Fibroblast of skin of left biceps (primary cell): ENCODE measurements around the gene SLC22A15.

Experiments
- DNase-seq, 2 experiments: peaks; one replicate each; pipeline ENCODE4 v3.0.0-alpha.2; 2013; ENCODE audit warnings: low read depth in 2 of 2

SLC22A15 gene

GRCh38 chr1:116099379-116099778 is 123.1 kb downstream of the SLC22A15 start:
- DNase-seq: no peak

GRCh38 chr1:116099919-116100318 is 123.6 kb downstream of the SLC22A15 start:
- DNase-seq: no peak

- no peak for DNase-seq
These were observed 128.4 kb downstream of the SLC22A15 start for GRCh38 chr1:116104667-116105066.

- no peak for DNase-seq
These were observed 129.7 kb downstream of the SLC22A15 start for GRCh38 chr1:116105996-116106395.

- no peak for DNase-seq
These were observed 130.3 kb downstream of the SLC22A15 start for GRCh38 chr1:116106646-116107045.

GRCh38 chr1:116107371-116107770 is 131.1 kb downstream of the SLC22A15 start:
- DNase-seq: no peak

GRCh38 chr1:116110567-116111523 is 134.5 kb downstream of the SLC22A15 start, which contains the start of gene MAB21L3:
Gene MAB21L3, plus strand, starts transcription at chr1:116111399. Its CDS starts 1,217 bp downstream, at chr1:116112616.
- DNase-seq: no peak

- DNase-seq: no peak
These were observed 135.3 kb downstream of the SLC22A15 start for GRCh38 chr1:116111524-116112021.

GRCh38 chr1:116112388-116113140 is 136.3 kb downstream of the SLC22A15 start:
- DNase-seq: no peak

GRCh38 chr1:116113615-116114014 is 137.3 kb downstream of the SLC22A15 start:
- no peak for DNase-seq

GRCh38 chr1:116115476-116116439 is 139.4 kb downstream of the SLC22A15 start:
- peak; percentile 74 to 80 for DNase-seq

GRCh38 chr1:116118471-116118870 is 142.2 kb downstream of the SLC22A15 start:
- DNase-seq: no peak
